Activated naive CD4-positive, alpha-beta T cell treated with anti-CD3 and anti-CD28 coated beads, Interleukin-2, amount 50 U/mL, for 72 hours (primary cell): ENCODE measurements around the gene PCDHGA3. TPM values are rescaled to one million over a fixed set of nuclear protein-coding genes. Genes with fewer than 3 reads are reported as not detected.
"Not testable (repeated sequence)": the region's sequence is repeated elsewhere in the genome, so short reads cannot be mapped to it uniquely, and the experiment has no call there.

Source experiments
- ATAC-seq, 2 donors: fragments of 150-1000 bp; cut with Tn5 transposase; 2 replicates each; pipeline ENCODE4 v1.10.0; 2021; ENCODE audit warnings: mild to moderate bottlenecking in 2 of 2, moderate library complexity in 2 of 2
- DNase-seq, 2 donors: peaks; one replicate each; pipeline ENCODE4 v3.0.0; 2021 to 2022; ENCODE audit warnings: low spot score in 2 of 2
- H3K27ac Mint-ChIP-seq, 2 donors: one replicate each; pipeline ENCODE4 v1.8.0; 2022; ENCODE audit warnings: mild to moderate bottlenecking in 2 of 2, mixed read lengths in 2 of 2
- H3K36me3 Mint-ChIP-seq, 2 donors: one replicate each; pipeline ENCODE4 v1.8.0; 2022; ENCODE audit warnings: mixed read lengths in 2 of 2
- H3K9me3 Mint-ChIP-seq, 2 donors: one replicate each; pipeline ENCODE4 v1.8.0; 2022; ENCODE audit warnings: mixed read lengths in 2 of 2
- total RNA-seq, 2 donors: library from RNA; stranded (reverse); gene quantifications; one replicate each; pipeline ENCODE4 v1.2.3, GENCODE V29; 2022

The PCDHGA3 gene
- total RNA-seq, 2 donors from 2014 or later, result not detected

- H3K9me3 Mint-ChIP-seq, result peaks cover 21 to 27% of the 10 kb centered on the region in 2 donors
- DNase-seq, result no peak
- H3K36me3 Mint-ChIP-seq, result peaks cover 50 to 56% of the 10 kb centered on the region in 2 donors
- no peak for ATAC-seq
- peak overlapping the region in 1 of 2 donors; percentile 44 for H3K27ac Mint-ChIP-seq
Measured at GRCh38 chr5:141389153-141390042, 45.8 kb downstream of the PCDHGA3 start.

GRCh38 chr5:141392429-141393198 lies 49.0 kb downstream of the PCDHGA3 start, which contains the start of gene PCDHGA8:
Gene PCDHGA8 (plus strand): TSS chr5:141392633. CDS start chr5:141392814, 181 bp downstream.
- H3K27ac Mint-ChIP-seq, result no peak within 1 kb of the TSS
- peaks cover 46 to 51% of the 10 kb centered on the region in 2 donors for H3K36me3 Mint-ChIP-seq
- DNase-seq (no peak), ATAC-seq (no peak)
- peaks cover 21 to 27% of the 10 kb centered on the region in 2 donors for H3K9me3 Mint-ChIP-seq

GRCh38 chr5:141393267-141393666 lies 49.6 kb downstream of the PCDHGA3 start:
- Mint-ChIP-seq H3K36me3 (peaks cover 45 to 48% of the 10 kb centered on the region in 2 donors), H3K9me3 (peaks cover 20 to 27% of the 10 kb centered on the region in 2 donors), H3K27ac (no peak overlapping the region)
- DNase-seq (no peak), ATAC-seq (no peak)

- DNase-seq, ATAC-seq: not testable (repeated sequence)
- H3K9me3 Mint-ChIP-seq, result peaks cover 11 to 20% of the 10 kb centered on the region in 2 donors
- peak overlapping the region in 1 of 2 donors; percentile 5 for H3K27ac Mint-ChIP-seq
- peaks cover 41 to 46% of the 10 kb centered on the region in 2 donors for H3K36me3 Mint-ChIP-seq
Measured at GRCh38 chr5:141394401-141395187, 51.0 kb downstream of the PCDHGA3 start.

Other genes starting within 250 kb of the PCDHGA3 start
- gene PCDHB2, start 249.2 kb upstream of the PCDHGA3 start, total RNA-seq, result not detected
- not detected for gene PCDHB3, start 243.4 kb upstream of the PCDHGA3 start, total RNA-seq
- gene PCDHB4, start 222.0 kb upstream of the PCDHGA3 start, total RNA-seq, result not detected
- under 1 TPM in 1 of 2 donors, not detected in 1; 0.08 TPM for gene PCDHB5, start 208.6 kb upstream of the PCDHGA3 start, total RNA-seq
- gene PCDHB6, start 193.8 kb upstream of the PCDHGA3 start, total RNA-seq, result not detected
- gene PCDHB7, start 171.2 kb upstream of the PCDHGA3 start, total RNA-seq, result not detected
- not detected for gene PCDHB8, start 166.0 kb upstream of the PCDHGA3 start, total RNA-seq
- not detected for gene PCDHB16, start 161.4 kb upstream of the PCDHGA3 start, total RNA-seq
- not detected for gene PCDHB9, start 156.7 kb upstream of the PCDHGA3 start, total RNA-seq
- not detected for gene PCDHB10, start 151.5 kb upstream of the PCDHGA3 start, total RNA-seq
- gene PCDHB11, start 144.2 kb upstream of the PCDHGA3 start, total RNA-seq, result not detected
- not detected for gene PCDHB12, start 135.1 kb upstream of the PCDHGA3 start, total RNA-seq
- not detected for gene PCDHB13, start 129.9 kb upstream of the PCDHGA3 start, total RNA-seq
- gene PCDHB14, start 120.5 kb upstream of the PCDHGA3 start, total RNA-seq, result not detected
- gene PCDHB15, start 98.4 kb upstream of the PCDHGA3 start, total RNA-seq, result not detected
- gene SLC25A2, start 39.8 kb upstream of the PCDHGA3 start, total RNA-seq, result under 1 TPM in 1 of 2 donors, not detected in 1; 0.23 TPM
- 10 to 100 TPM; 44.7 to 46.7 TPM for gene TAF7, start 23.0 kb upstream of the PCDHGA3 start, total RNA-seq
- gene PCDHGA1, start 13.3 kb upstream of the PCDHGA3 start, total RNA-seq, result under 1 TPM in 1 of 2 donors, not detected in 1; 0.11 TPM
- not detected for gene PCDHGA2, start 5.1 kb upstream of the PCDHGA3 start, total RNA-seq
- gene PCDHGB1, start 6.3 kb downstream of the PCDHGA3 start, total RNA-seq, result not detected
- not detected for gene PCDHGA4, start 11.2 kb downstream of the PCDHGA3 start, total RNA-seq
- under 1 TPM; 0.12 to 0.20 TPM for gene PCDHGB2, start 16.2 kb downstream of the PCDHGA3 start, total RNA-seq
- under 1 TPM in 1 of 2 donors, not detected in 1; 0.09 TPM for gene PCDHGA5, start 20.3 kb downstream of the PCDHGA3 start, total RNA-seq
- under 1 TPM; 0.09 to 0.14 TPM for gene PCDHGB3, start 26.4 kb downstream of the PCDHGA3 start, total RNA-seq
- gene PCDHGA6, start 30.1 kb downstream of the PCDHGA3 start, total RNA-seq, result under 1 TPM; 0.08 to 0.09 TPM
- not detected for gene PCDHGA7, start 38.9 kb downstream of the PCDHGA3 start, total RNA-seq
- gene PCDHGB4, start 43.9 kb downstream of the PCDHGA3 start, total RNA-seq, result not detected
- gene PCDHGA8, start 48.8 kb downstream of the PCDHGA3 start, total RNA-seq, result not detected
- gene PCDHGB5, start 54.1 kb downstream of the PCDHGA3 start, total RNA-seq, result under 1 TPM in 1 of 2 donors, not detected in 1; 0.12 TPM
- gene PCDHGA9, start 58.9 kb downstream of the PCDHGA3 start, total RNA-seq, result under 1 TPM in 1 of 2 donors, not detected in 1; 0.23 TPM
- gene PCDHGB6, start 64.2 kb downstream of the PCDHGA3 start, total RNA-seq, result under 1 TPM in 1 of 2 donors, not detected in 1; 0.08 TPM
- not detected for gene PCDHGA10, start 69.2 kb downstream of the PCDHGA3 start, total RNA-seq
- under 1 TPM in 1 of 2 donors, not detected in 1; 0.08 TPM for gene PCDHGB7, start 73.8 kb downstream of the PCDHGA3 start, total RNA-seq
- under 1 TPM; 0.09 to 0.14 TPM for gene PCDHGA11, start 77.2 kb downstream of the PCDHGA3 start, total RNA-seq
- gene PCDHGA12, start 86.7 kb downstream of the PCDHGA3 start, total RNA-seq, result under 1 TPM; 0.10 to 0.16 TPM
- under 1 TPM in 1 of 2 donors, not detected in 1; 0.19 TPM for gene PCDHGC3, start 132.1 kb downstream of the PCDHGA3 start, total RNA-seq
- gene PCDHGC4, start 141.2 kb downstream of the PCDHGA3 start, total RNA-seq, result not detected
- gene PCDHGC5, start 145.3 kb downstream of the PCDHGA3 start, total RNA-seq, result not detected